ENCODE measurements around the gene TTC38. TPM values are rescaled to one million over a fixed set of nuclear protein-coding genes. Genes with fewer than 3 reads are reported as not detected.

TTC38 gene
- total and polyA plus RNA-seq, 2 donors (not counting 3 experiments of a cell fraction or from before 2014, with no cell fraction given), result 31.6 to 39.7 TPM

- CTCF ChIA-PET, result no interaction called here
- no TSS peak for BruUV-seq (replicated peaks)
These were observed 35.6 kb downstream of the TTC38 start for GRCh38 chr22:46303347-46303965.

GRCh38 chr22:46308283-46308988 is 40.6 kb downstream of the TTC38 start:
- H3K9me3 ChIP-seq (replicated peaks; ENCODE audit: control insufficient read depth, insufficient read depth, low read length), result no peaks in the 10 kb centered on the region
- peaks cover 6% of the 10 kb centered on the region for H3K4me1 ChIP-seq (ENCODE audit: control insufficient read depth, extremely low read depth, insufficient read depth, low read length)
- H3K79me2 ChIP-seq (ENCODE audit: control insufficient read depth, insufficient read depth, low read length), result peaks cover 72% of the 10 kb centered on the region
- no peak for FAIRE-seq
- no peak overlapping the region for H3K4me3 ChIP-seq (replicated peaks in 1 of 3; ENCODE audit: insufficient read depth in 1 of 3, low read depth in 1 of 3, low read length in 3 of 3)
- H3K36me3 ChIP-seq (ENCODE audit: control insufficient read depth in 2 of 2, extremely low read depth in 1 of 2, insufficient read depth in 2 of 2, low read length in 2 of 2), result peaks cover 0 to 6% of the 10 kb centered on the region in 2 experiments
- no peak overlapping the region for H3K27ac ChIP-seq (ENCODE audit: insufficient read depth, low read depth, low read length)
- H3K9ac ChIP-seq (replicated peaks; ENCODE audit: extremely low read depth, insufficient read depth, low read length), result no peak overlapping the region
- intact Hi-C loops (cut with micrococcal nuclease), result no loop called here
- POLR2A ChIA-PET, result no interaction called here
- DNase-seq (ENCODE audit: low read depth, low spot score), result no peak
- TF ChIP-seq JUN (IDR thresholded peaks at IDR 0.05; ENCODE audit: borderline replicate concordance, insufficient read depth, insufficient read length, low read depth), result no peak
- no peak for TF ChIP-seq CTCF (IDR thresholded peaks at IDR 0.05; ENCODE audit: extremely low read depth in 1 of 2, insufficient read depth in 1 of 2, low read depth in 1 of 2, low read length in 2 of 2)
- TF ChIP-seq FOS (IDR thresholded peaks at IDR 0.05; ENCODE audit: borderline replicate concordance, insufficient read depth, low read length), result no peak
- TF ChIP-seq POLR2A (IDR thresholded peaks at IDR 0.05; ENCODE audit: low read depth, low read length), result no peak
- TF ChIP-seq POLR2AphosphoS5 (IDR thresholded peaks at IDR 0.05; ENCODE audit: insufficient read depth, low read depth, low read length), result no peak
- no peak for TF ChIP-seq MYC (IDR thresholded peaks at IDR 0.05; ENCODE audit: low read depth, low read length)
- TF ChIP-seq GATA2 (IDR thresholded peaks at IDR 0.05; ENCODE audit: insufficient read depth, insufficient read length, low read depth, low read length), result no peak
- TF ChIP-seq MAX (IDR thresholded peaks at IDR 0.05; ENCODE audit: insufficient read depth, insufficient read length), result no peak
- TF ChIP-seq EZH2 (IDR thresholded peaks at IDR 0.05; ENCODE audit: borderline replicate concordance, low read depth, low read length, severe bottlenecking), result no peak
- CTCF ChIA-PET, result interaction anchor here (1.9 to 2.7 kb wide), 2 partner anchors 10 to 187 kb away, joined by 4 to 9 read pairs; no protein-coding TSS in a partner anchor
- no peaks in the 10 kb centered on the region for H4K20me1 ChIP-seq (replicated peaks; ENCODE audit: control insufficient read depth, extremely low read depth, insufficient read depth, low read length)
- dilution Hi-C loops (cut with MboI; ENCODE audit: extremely low pct_ligation_motif_present, low sequenced_read_pairs), result no loop called here
- no peak overlapping the region for H2AFZ ChIP-seq (ENCODE audit: low read depth, low read length)
- no peak overlapping the region for H3K4me2 ChIP-seq (ENCODE audit: insufficient read depth, low read length)
- H3K9me1 ChIP-seq (replicated peaks; ENCODE audit: control insufficient read depth, extremely low read depth, insufficient read depth, low read length), result no peaks in the 10 kb centered on the region
- TSS peak; percentile 51 for BruUV-seq (replicated peaks)
- no peaks in the 10 kb centered on the region for H3K27me3 ChIP-seq (ENCODE audit: control insufficient read depth in 2 of 2, insufficient read depth in 2 of 2, low read length in 2 of 2)

More at GRCh38 chr22:46303347-46303965, 35.6 kb downstream of the TTC38 start:
- H3K9me3 ChIP-seq (replicated peaks; ENCODE audit: control insufficient read depth, insufficient read depth, low read length), result no peaks in the 10 kb centered on the region
- dilution Hi-C loops (cut with MboI; ENCODE audit: extremely low pct_ligation_motif_present, low sequenced_read_pairs), result no loop called here
- peak; percentile 55 for FAIRE-seq
- H3K27me3 ChIP-seq (ENCODE audit: control insufficient read depth in 2 of 2, insufficient read depth in 2 of 2, low read length in 2 of 2), result no peaks in the 10 kb centered on the region
- H2AFZ ChIP-seq (ENCODE audit: low read depth, low read length), result peak overlapping the region; percentile 31
- peaks cover 0 to 18% of the 10 kb centered on the region in 2 experiments for H3K36me3 ChIP-seq (ENCODE audit: control insufficient read depth in 2 of 2, extremely low read depth in 1 of 2, insufficient read depth in 2 of 2, low read length in 2 of 2)
- TF ChIP-seq FOS (IDR thresholded peaks at IDR 0.05; ENCODE audit: borderline replicate concordance, insufficient read depth, low read length), result peak; percentile 37
- TF ChIP-seq JUN (IDR thresholded peaks at IDR 0.05; ENCODE audit: borderline replicate concordance, insufficient read depth, insufficient read length, low read depth), result no peak
- H3K27ac ChIP-seq (ENCODE audit: insufficient read depth, low read depth, low read length), result no peak overlapping the region
- peaks cover 18% of the 10 kb centered on the region for H3K4me1 ChIP-seq (ENCODE audit: control insufficient read depth, extremely low read depth, insufficient read depth, low read length)
- no peaks in the 10 kb centered on the region for H4K20me1 ChIP-seq (replicated peaks; ENCODE audit: control insufficient read depth, extremely low read depth, insufficient read depth, low read length)
- DNase-seq (ENCODE audit: low read depth, low spot score), result no peak
- H3K79me2 ChIP-seq (ENCODE audit: control insufficient read depth, insufficient read depth, low read length), result peaks cover 90% of the 10 kb centered on the region
- peak overlapping the region; percentile 24 for H3K4me2 ChIP-seq (ENCODE audit: insufficient read depth, low read length)
- H3K9me1 ChIP-seq (replicated peaks; ENCODE audit: control insufficient read depth, extremely low read depth, insufficient read depth, low read length), result no peaks in the 10 kb centered on the region
- H3K4me3 ChIP-seq (replicated peaks in 1 of 3; ENCODE audit: insufficient read depth in 1 of 3, low read depth in 1 of 3, low read length in 3 of 3), result no peak overlapping the region
- H3K9ac ChIP-seq (replicated peaks; ENCODE audit: extremely low read depth, insufficient read depth, low read length), result no peak overlapping the region
- POLR2A ChIA-PET, result no interaction called here
- intact Hi-C loops (cut with micrococcal nuclease), result no loop called here

All from endothelial cell of umbilical vein (primary cell).